Natural killer cell (primary cell): Measurements from ENCODE around the gene TMEM163. TPM values are rescaled to one million over a fixed set of nuclear protein-coding genes. Genes with fewer than 3 reads are reported as not detected.
"Not testable (repeated sequence)": the region's sequence is repeated elsewhere in the genome, so short reads cannot be mapped to it uniquely, and the experiment has no call there.

Experiments used
- ATAC-seq, 3 donors: fragments of 150-1000 bp in 2 of 3; fragments of 200-7000 bp in 1 of 3; cut with Tn5 transposase; 1 replicate in 1 of 3; 2 replicates in 2 of 3; pipeline ENCODE4 v1.10.0; 2021; ENCODE audit warnings: mild to moderate bottlenecking in 2 of 3, moderate library complexity in 2 of 3
- DNase-seq, 2 donors: peaks; one replicate each; pipeline versions ENCODE4 v3.0.0 to v3.0.0-alpha.2; 2013 to 2021; ENCODE audit warnings: mixed read lengths in 1 of 2
- H3K27ac ChIP-seq: one replicate; pipeline ENCODE4 v1.5.1; 2013; ENCODE audit warnings: mild to moderate bottlenecking, low read length
- H3K27me3 ChIP-seq: one replicate; pipeline ENCODE4 v1.6.1; 2013; ENCODE audit warnings: low read length; ENCODE audit not compliant: control insufficient read depth, insufficient read depth
- H3K36me3 ChIP-seq: one replicate; pipeline ENCODE4 v1.6.1; 2013; ENCODE audit warnings: low read length; ENCODE audit not compliant: control insufficient read depth, insufficient read depth
- H3K4me1 ChIP-seq: one replicate; pipeline ENCODE4 v1.6.1; 2013; ENCODE audit warnings: low read length; ENCODE audit not compliant: control insufficient read depth, insufficient read depth
- H3K4me3 ChIP-seq: one replicate; pipeline ENCODE4 v1.5.1; 2013; ENCODE audit warnings: low read length
- H3K9me3 ChIP-seq: one replicate; pipeline ENCODE4 v1.6.1; 2013; ENCODE audit warnings: low read length; ENCODE audit not compliant: control insufficient read depth, insufficient read depth
- H3K27ac Mint-ChIP-seq, 2 donors: one replicate each; pipeline ENCODE4 v1.8.0; 2022; ENCODE audit warnings: mild to moderate bottlenecking in 2 of 2, mixed read lengths in 2 of 2, moderate library complexity in 1 of 2
- H3K27me3 Mint-ChIP-seq, 2 donors: one replicate each; pipeline ENCODE4 v1.8.0; 2022; ENCODE audit warnings: low read depth in 2 of 2, mixed read lengths in 2 of 2
- H3K36me3 Mint-ChIP-seq: one replicate; pipeline ENCODE4 v1.8.0; 2022; ENCODE audit warnings: mixed read lengths
- H3K4me1 Mint-ChIP-seq, 2 donors: one replicate each; pipeline ENCODE4 v1.8.0; 2022; ENCODE audit warnings: mixed read lengths in 2 of 2
- H3K4me3 Mint-ChIP-seq: one replicate; pipeline ENCODE4 v1.8.0; 2022; ENCODE audit warnings: mild to moderate bottlenecking, moderate library complexity, mixed read lengths
- H3K9me3 Mint-ChIP-seq, 2 donors: one replicate each; pipeline ENCODE4 v1.8.0; 2022; ENCODE audit warnings: mixed read lengths in 2 of 2
- CTCF ChIP-seq: fragments of 200-600 bp; IDR thresholded peaks from one replicate; pipeline ENCODE4 v1.8.0; 2022; ENCODE audit warnings: antibody characterized with exemption
- WGBS: methylation state at CpG from one replicate; pipeline ENCODE4 v1.1.7; 2013; ENCODE audit warnings: missing lambda C conversion rate; ENCODE audit not compliant: insufficient coverage; 5-methylcytosine and 5-hydroxymethylcytosine counted together
- intact Hi-C: fragments of 100-400 bp; cut with micrococcal nuclease; formaldehyde crosslinking; loops from one replicate; pipeline ENCODE4 v1.14.2; 2022
- total RNA-seq, 4 donors: library from RNA; stranded (reverse); fragments of 120-200 nt in 1 of 4; gene quantifications; one replicate each; pipeline versions ENCODE4 v1.2.3 to v1.2.4, GENCODE V29; 2013 to 2022

TMEM163 gene
- total RNA-seq, 3 donors from 2014 or later (not counting 1 experiment from before 2014, with no cell fraction given) = 6.8 to 11.6 (median 10.3) TPM

DNA sequence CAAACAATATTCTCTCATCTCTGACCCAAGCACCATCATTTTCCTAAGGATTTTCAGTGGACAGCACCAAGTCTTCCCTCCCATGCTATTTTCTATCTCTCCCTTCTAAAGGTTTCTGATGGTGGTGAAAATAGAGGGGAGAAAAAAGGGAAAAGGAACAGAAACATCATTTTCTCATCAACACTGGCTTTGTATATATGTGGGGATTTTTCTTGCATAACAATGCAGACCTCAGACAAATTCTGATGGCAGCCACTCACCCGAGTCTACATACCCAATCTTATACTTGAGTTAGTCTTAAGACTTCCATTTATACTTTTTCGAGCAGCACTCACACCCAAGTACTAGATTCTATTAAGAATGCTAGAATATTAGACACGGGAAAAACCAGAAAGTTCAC is 95.8 kb downstream of the TMEM163 start:
- H3K4me3 ChIP-seq = no peak overlapping the region
- H3K9me3 ChIP-seq = no peaks in the 10 kb centered on the region
- Mint-ChIP-seq H3K27me3 (no peaks in the 10 kb centered on the region), H3K4me3 (no peak overlapping the region), H3K4me1 (peaks cover 0 to 7% of the 10 kb centered on the region in 2 donors), H3K9me3 (peaks cover 5 to 10% of the 10 kb centered on the region in 2 donors), H3K36me3 (peaks cover 12% of the 10 kb centered on the region), H3K27ac (no peak overlapping the region)
- WGBS = 81% methylated on average over 3 of the region's 3 CpGs
- ATAC-seq = no peak
- intact Hi-C loops = no loop called here
- no peak for DNase-seq
- H3K36me3 ChIP-seq = no peaks in the 10 kb centered on the region
- H3K27ac ChIP-seq = no peak overlapping the region
- peaks cover 2% of the 10 kb centered on the region for H3K4me1 ChIP-seq
- no peak for TF ChIP-seq CTCF
- H3K27me3 ChIP-seq = no peaks in the 10 kb centered on the region

DNA sequence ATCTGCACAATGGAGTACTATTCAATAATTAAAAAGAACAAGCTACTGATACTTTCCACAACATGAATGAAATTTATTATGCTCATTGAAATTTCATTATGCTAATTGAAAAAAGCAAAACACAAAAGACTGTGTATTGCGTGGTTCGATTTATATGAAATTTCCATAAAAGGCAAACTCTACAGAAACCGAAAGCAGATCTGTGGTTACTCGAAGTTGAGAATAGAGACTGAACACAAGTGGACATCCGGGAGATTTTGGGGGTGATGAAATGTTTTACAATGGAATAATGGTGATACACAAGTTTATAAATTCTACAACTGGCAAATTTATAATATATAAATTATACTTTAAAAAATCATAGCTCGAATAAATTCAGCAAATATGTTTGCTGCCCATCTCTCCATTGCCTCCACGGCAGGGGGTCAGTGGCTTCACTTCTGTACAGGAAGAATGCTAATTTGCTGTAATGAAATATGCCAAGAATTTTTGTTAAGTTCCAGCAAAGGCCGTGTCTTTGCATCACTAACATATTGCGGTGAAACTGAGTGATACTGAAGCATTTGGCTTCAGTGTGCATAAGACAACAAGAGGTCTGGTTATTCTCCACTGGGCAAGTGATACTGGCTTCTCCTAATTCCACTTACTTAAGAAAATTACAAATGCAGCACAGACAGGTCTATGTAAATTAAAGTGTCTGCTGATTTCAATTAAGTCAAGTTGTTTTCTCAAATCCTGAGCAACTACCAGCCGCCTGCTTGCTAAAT is 96.7 kb downstream of the TMEM163 start:
- H3K27me3 ChIP-seq = no peaks in the 10 kb centered on the region
- peaks cover 2% of the 10 kb centered on the region for H3K4me1 ChIP-seq
- no peaks in the 10 kb centered on the region for H3K36me3 ChIP-seq
- no peaks in the 10 kb centered on the region for H3K9me3 ChIP-seq
- peaks cover 5 to 10% of the 10 kb centered on the region in 2 donors for H3K9me3 Mint-ChIP-seq
- H3K4me3 ChIP-seq = no peak overlapping the region
- H3K27me3 Mint-ChIP-seq = no peaks in the 10 kb centered on the region
- WGBS = 91% methylated on average over 9 of the region's 10 CpGs
- peaks cover 12% of the 10 kb centered on the region for H3K36me3 Mint-ChIP-seq
- no peak overlapping the region for H3K27ac ChIP-seq
- intact Hi-C loops = no loop called here
- no peak for TF ChIP-seq CTCF
- H3K4me1 Mint-ChIP-seq = peaks cover 0 to 7% of the 10 kb centered on the region in 2 donors
- DNase-seq (peak in 1 of 2 donors; percentile 31), ATAC-seq (peak in 1 of 3 donors; percentile 68)
- H3K27ac Mint-ChIP-seq = peak overlapping the region in 1 of 2 donors; percentile 28
- peak overlapping the region; percentile 58 for H3K4me3 Mint-ChIP-seq

DNA sequence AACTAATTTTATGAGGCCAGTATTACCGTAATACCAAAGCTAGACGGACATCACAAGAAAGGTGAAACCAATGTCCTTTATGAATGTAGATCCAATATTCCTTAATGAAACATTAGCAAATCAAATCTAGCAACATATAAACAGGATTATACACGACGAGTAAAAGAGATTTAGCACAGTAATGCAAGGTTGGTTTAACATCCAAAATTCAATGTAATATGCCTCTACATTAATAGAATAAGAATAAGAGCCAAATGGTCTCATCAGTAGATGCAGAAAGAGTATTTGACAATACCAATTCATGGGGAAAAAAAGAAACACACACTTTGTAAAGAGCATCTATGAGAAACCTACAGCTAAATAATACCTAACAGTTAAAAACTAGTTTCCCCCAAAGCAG is 99.5 kb downstream of the TMEM163 start:
- no peak overlapping the region for H3K4me3 Mint-ChIP-seq
- 90% methylated on average over 3 of the region's 4 CpGs for WGBS
- H3K4me1 Mint-ChIP-seq = peaks cover 0 to 12% of the 10 kb centered on the region in 2 donors
- no peak overlapping the region for H3K27ac Mint-ChIP-seq
- no peak for TF ChIP-seq CTCF
- Histone ChIP-seq H3K36me3 (no peaks in the 10 kb centered on the region), H3K4me1 (peaks cover 2% of the 10 kb centered on the region), H3K4me3 (no peak overlapping the region), H3K9me3 (no peaks in the 10 kb centered on the region), H3K27ac (no peak overlapping the region), H3K27me3 (no peaks in the 10 kb centered on the region)
- ATAC-seq (no peak), DNase-seq (no peak)
- H3K36me3 Mint-ChIP-seq = peaks cover 12% of the 10 kb centered on the region
- intact Hi-C loops = no loop called here
- no peaks in the 10 kb centered on the region for H3K27me3 Mint-ChIP-seq
- peaks cover 5 to 10% of the 10 kb centered on the region in 2 donors for H3K9me3 Mint-ChIP-seq

DNA sequence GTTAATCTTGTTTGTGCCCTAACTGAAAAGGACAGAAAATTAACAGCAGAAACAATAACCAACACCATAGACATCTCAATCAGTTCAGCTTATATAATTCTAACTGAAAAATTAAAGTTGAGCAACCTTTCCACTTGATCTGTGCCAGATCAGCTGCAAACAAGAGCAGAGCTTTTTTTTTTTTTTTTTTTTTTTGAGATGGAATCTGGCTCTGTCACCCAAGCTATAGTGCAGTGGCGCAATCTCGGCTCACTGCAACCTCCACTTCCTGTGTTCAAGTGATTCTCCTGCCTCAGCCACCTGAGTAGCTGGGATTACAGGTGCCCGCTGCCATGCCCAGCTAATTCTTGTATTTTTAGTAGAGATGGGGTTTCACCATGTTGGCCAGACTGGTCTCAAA is 103.3 kb downstream of the TMEM163 start:
- H3K4me3 Mint-ChIP-seq, H3K4me3 ChIP-seq, H3K27me3 Mint-ChIP-seq, H3K36me3 ChIP-seq, intact Hi-C loops, DNase-seq, H3K4me1 ChIP-seq, H3K27me3 ChIP-seq, H3K4me1 Mint-ChIP-seq, ATAC-seq, H3K27ac ChIP-seq, H3K27ac Mint-ChIP-seq, H3K9me3 ChIP-seq: not testable (repeated sequence)
- peaks cover 45% of the 10 kb centered on the region for H3K36me3 Mint-ChIP-seq
- peaks cover 12 to 25% of the 10 kb centered on the region in 2 donors for H3K9me3 Mint-ChIP-seq
- 85% methylated on average over 3 of the region's 3 CpGs for WGBS
